SK-N-MC (cell line): ENCODE results near the gene TMEM86B.

Source experiments
- DNase-seq: peaks from one replicate; pipeline ENCODE4 v3.0.0-alpha.2; 2011; ENCODE audit warnings: low read depth, low spot score
- H3K27ac ChIP-seq: fragments of 200-600 bp; sonication (generic); 2 replicates; pipeline ENCODE4 v1.5.1; 2016; ENCODE audit warnings: mixed run types
- H3K36me3 ChIP-seq: fragments of 200-600 bp; sonication (generic); 2 replicates; pipeline ENCODE4 v1.6.1; 2017; ENCODE audit warnings: antibody characterized with exemption, low read length, mixed read lengths; ENCODE audit not compliant: insufficient read depth
- H3K4me3 ChIP-seq: fragments of 200-600 bp; sonication (generic); 2 replicates; pipeline ENCODE4 v1.5.1; 2016
- H3K9ac ChIP-seq: fragments of 200-600 bp; sonication (generic); 2 replicates; pipeline ENCODE4 v1.8.0; 2017; ENCODE audit warnings: mixed run types, mixed read lengths; ENCODE audit not compliant: insufficient read length
- H3K9me3 ChIP-seq: fragments of 200-600 bp; sonication (generic); 2 replicates; pipeline ENCODE4 v1.6.1; 2017; ENCODE audit warnings: low read depth, mild to moderate bottlenecking, antibody characterized with exemption, low read length, moderate library complexity, mixed read lengths
- EZH2 ChIP-seq: fragments of 200-600 bp; sonication (generic); IDR thresholded peaks from one replicate; pipeline ENCODE4 v1.6.1; 2017; ENCODE audit warnings: antibody characterized with exemption
- FOXP2 ChIP-seq: optimal IDR thresholded peaks from 2 replicates; pipeline ENCODE3; 2011; ENCODE audit warnings: mild to moderate bottlenecking, moderate library complexity; ENCODE audit not compliant: insufficient read depth; ENCODE audit errors: extremely low read length, control extremely low read depth
- POLR2AphosphoS5 ChIP-seq: IDR thresholded peaks from 2 replicates; pipeline ENCODE4 v1.6.1; 2012; ENCODE audit warnings: mild to moderate bottlenecking, low read depth, low read length, borderline replicate concordance

TMEM86B gene

DNA sequence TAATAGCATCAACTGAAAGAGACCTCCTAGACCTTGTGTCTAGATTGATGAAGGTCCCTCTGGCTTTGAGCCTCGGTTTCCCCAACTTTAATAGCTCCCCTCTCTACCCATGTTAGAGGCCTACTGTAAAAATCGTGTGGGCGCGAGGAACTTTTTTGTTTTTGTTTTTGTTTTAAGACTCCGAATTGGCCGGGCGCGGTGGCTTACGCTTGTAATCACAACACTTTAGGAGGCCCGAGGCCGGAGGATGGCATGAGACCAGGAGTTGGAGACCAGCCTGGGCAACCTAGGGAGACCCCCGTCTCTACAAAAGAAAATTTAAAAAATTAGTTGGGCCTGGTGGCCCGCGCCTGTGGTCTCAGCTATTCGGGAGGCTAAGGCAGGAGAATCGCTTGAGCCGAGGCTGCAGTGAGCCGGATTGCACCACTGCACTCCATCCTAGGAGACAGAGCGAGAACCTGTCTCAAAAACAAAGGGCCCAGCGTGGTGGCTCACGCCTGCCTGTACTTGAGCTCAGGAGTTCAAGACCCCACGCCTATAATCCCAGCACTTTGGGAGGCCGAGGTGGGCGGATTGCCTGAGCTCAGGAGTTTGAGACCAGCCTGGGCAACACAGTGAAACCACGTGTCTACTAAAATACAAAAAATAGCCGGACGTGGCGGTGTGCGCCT lies 31.1 kb upstream of the TMEM86B start:
- DNase-seq, result no peak
- H3K36me3 ChIP-seq, result no peaks in the 10 kb centered on the region
- peak overlapping the region; percentile 97 for H3K27ac ChIP-seq
- TF ChIP-seq POLR2AphosphoS5, result no peak
- TF ChIP-seq EZH2, result no peak
- peak overlapping the region; percentile 90 for H3K9ac ChIP-seq
- H3K4me3 ChIP-seq, result peak overlapping the region; percentile 82
- H3K9me3 ChIP-seq, result no peaks in the 10 kb centered on the region

GRCh38 chr19:55258828-55259539 lies 30.4 kb upstream of the TMEM86B start, which contains the start of gene PPP6R1:
TSS of gene PPP6R1 (minus strand) at chr19:55259017. CDS start at chr19:55247103, 11,914 bp downstream.
- TF ChIP-seq FOXP2, result peak; percentile 66
- TF ChIP-seq POLR2AphosphoS5, result peak; percentile 77
- no peak for TF ChIP-seq EZH2
- no peaks in the 10 kb centered on the region for H3K9me3 ChIP-seq

DNA sequence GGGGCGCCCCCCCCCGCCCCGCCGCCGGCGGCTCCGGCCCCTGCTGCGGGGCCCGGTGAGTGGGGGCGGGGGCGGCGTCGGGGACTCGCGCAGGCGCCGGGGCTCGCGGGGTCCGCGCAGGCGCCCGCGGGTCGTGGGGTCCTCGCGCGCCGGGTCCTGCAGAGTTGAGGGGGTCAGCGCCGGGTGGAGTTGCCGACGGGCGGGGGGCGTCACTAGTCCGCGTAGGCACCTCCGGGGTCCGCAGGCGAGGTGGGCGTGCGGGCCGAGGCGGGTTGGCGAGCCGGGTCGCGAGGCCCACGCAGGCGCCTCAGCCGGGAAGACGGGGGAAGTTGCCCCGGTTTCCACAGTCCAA lies 29.9 kb upstream of the TMEM86B start:
- no peaks in the 10 kb centered on the region; the same call in 1 of the 2 replicates for H3K36me3 ChIP-seq

More at GRCh38 chr19:55258828-55259539, 30.4 kb upstream of the TMEM86B start, which contains the start of gene PPP6R1:
- Histone ChIP-seq H3K27ac (peak within 1 kb of the TSS; percentile 97), H3K9ac (peak within 1 kb of the TSS; percentile 93), H3K4me3 (peak within 1 kb of the TSS; percentile 82), H3K36me3 (no peaks in the 10 kb centered on the region)
- DNase-seq, result peak; percentile 99

GRCh38 chr19:55257461-55258420 lies 29.2 kb upstream of the TMEM86B start:
- peak overlapping the region; percentile 93 for H3K9ac ChIP-seq
- TF ChIP-seq POLR2AphosphoS5 (no peak), FOXP2 (no peak), EZH2 (no peak)
- H3K4me3 ChIP-seq, result peak overlapping the region; percentile 79
- H3K36me3 ChIP-seq, result no peaks in the 10 kb centered on the region; the same call in 1 of the 2 replicates
- no peaks in the 10 kb centered on the region for H3K9me3 ChIP-seq
- DNase-seq, result no peak
- no peak overlapping the region for H3K27ac ChIP-seq

More for the DNA sequence above, 29.9 kb upstream of the TMEM86B start:
- TF ChIP-seq FOXP2 (no peak), EZH2 (no peak), POLR2AphosphoS5 (no peak)
- H3K4me3 ChIP-seq, result peak overlapping the region; percentile 79
- H3K9ac ChIP-seq, result peak overlapping the region; percentile 93
- peak overlapping the region; percentile 71 for H3K27ac ChIP-seq
- no peaks in the 10 kb centered on the region for H3K9me3 ChIP-seq
- no peak for DNase-seq

DNA sequence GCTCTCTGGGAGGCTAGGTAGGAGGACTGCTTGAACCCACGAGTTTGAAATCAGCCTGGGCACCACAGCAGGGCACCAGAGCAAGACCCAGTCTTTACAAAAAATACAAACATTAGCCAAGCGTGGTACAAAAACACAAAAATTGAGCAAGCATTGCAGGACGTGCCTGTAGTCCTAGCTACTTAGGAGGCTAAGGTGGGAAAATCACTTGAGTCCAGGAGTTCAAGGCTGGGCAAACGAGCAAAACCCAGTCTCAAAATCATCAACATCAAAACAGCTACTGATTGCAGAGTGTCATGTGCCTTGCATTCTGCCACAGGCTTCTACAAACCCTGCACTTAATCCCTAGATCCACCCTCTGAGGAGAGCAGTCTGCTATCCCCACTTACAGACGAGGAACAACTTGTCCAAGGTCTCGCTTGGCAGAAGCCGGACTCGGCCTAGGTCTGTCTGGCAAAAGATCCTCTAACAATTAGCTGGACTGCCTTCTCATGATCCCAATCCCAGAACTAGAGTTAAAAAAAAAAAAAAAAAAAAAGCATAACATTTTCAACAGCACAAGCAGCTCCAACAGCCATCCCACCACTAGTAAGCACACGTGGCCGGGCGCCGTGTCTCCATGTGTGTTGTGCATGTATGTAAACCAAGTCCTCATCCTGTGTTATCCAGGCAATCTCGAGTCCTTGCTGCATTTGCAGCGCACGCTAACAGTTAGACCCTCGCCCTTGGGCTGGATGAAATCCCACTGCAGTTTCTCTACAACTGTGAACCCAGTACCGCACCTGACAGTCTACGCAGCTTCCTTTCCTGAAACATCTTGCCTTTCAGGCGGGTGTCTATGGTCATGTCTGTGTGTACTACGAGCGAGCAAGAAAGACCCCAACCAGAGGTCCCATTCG lies 28.2 kb upstream of the TMEM86B start:
- no peaks in the 10 kb centered on the region for H3K9me3 ChIP-seq
- H3K4me3 ChIP-seq, result peak overlapping the region; percentile 79
- H3K27ac ChIP-seq, result no peak overlapping the region
- no peak for DNase-seq
- TF ChIP-seq POLR2AphosphoS5 (no peak), FOXP2 (no peak), EZH2 (no peak)
- H3K9ac ChIP-seq, result peak overlapping the region; percentile 93
- H3K36me3 ChIP-seq, result no peaks in the 10 kb centered on the region; the same call in 1 of the 2 replicates

DNA sequence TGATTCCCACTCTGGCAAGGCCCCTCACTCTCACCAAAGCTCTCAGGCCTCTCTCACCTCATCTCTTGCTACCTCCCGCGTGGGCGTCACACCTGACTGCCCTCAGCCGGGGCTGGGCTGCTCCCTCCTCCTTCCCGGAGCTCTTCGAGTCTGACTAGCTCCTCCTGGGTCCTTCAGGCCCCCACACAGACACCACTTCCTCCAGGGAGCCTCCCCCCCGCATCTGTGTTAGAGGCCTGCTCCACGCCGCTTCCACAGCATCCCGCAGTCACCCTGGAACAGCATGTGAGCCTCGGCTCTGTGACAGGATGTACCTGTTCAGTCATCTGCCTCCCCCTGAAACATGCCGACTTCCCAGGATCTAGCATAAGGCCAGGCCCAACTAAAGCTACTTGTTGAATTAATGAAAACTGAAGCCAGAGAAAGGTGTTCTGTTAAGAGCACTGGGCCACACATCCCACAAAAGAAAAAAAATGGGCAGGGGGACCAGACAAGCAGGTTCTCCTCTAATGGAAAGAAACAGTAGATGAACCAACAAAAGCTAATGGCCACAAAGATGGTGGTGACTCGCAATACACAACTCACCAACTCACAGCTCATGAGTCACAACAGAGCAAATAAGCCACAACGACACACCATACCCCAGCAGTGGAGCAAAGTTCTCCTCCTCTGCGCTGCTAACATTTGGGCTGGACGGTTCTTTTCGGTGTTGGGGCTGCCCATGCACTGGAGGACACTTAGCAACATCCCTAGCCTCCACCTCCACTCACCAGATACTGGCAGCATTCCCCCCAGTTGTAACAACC lies 27.3 kb upstream of the TMEM86B start:
- DNase-seq, result no peak
- Histone ChIP-seq H3K36me3 (no peaks in the 10 kb centered on the region; the same call in 1 of the 2 replicates), H3K9me3 (no peaks in the 10 kb centered on the region), H3K4me3 (peak overlapping the region; percentile 79; the same call in 1 of the 2 replicates), H3K27ac (no peak overlapping the region), H3K9ac (no peak overlapping the region)
- TF ChIP-seq POLR2AphosphoS5 (no peak), EZH2 (no peak), FOXP2 (no peak)

GRCh38 chr19:55254625-55254977 lies 26.0 kb upstream of the TMEM86B start:
- DNase-seq, result no peak
- no peak overlapping the region for H3K9ac ChIP-seq
- no peak overlapping the region for H3K4me3 ChIP-seq
- no peaks in the 10 kb centered on the region; the same call in 1 of the 2 replicates for H3K36me3 ChIP-seq
- H3K9me3 ChIP-seq, result no peaks in the 10 kb centered on the region
- no peak overlapping the region for H3K27ac ChIP-seq
- TF ChIP-seq FOXP2 (no peak), POLR2AphosphoS5 (no peak), EZH2 (no peak)
